SK-N-SH (cell line): Measurements from ENCODE around the gene SH3PXD2A. TPM values are rescaled to one million over a fixed set of nuclear protein-coding genes. Genes with fewer than 3 reads are reported as not detected.

Source experiments
- CTCF ChIA-PET: fragments of 300-600, 350-600 bp; formaldehyde crosslinking; extraction: SDS; loops from one replicate; lab custom pipeline; 2021; lab: Yijun Ruan, JAX
- POLR2A ChIA-PET: fragments of 350-600 bp; sonication (Branson Sonifier 250); formaldehyde crosslinking; extraction: SDS; loops from one replicate; lab custom pipeline; 2020; ENCODE audit warnings: antibody characterized with exemption, inconsistent platforms; lab: Yijun Ruan, JAX
- DNase-seq: peaks from one replicate; pipeline ENCODE4 v3.0.0; 2012
- H2AFZ ChIP-seq: fragments of 200-600 bp; sonication (generic); 2 replicates; pipeline ENCODE4 v1.8.1; 2016; ENCODE audit warnings: antibody characterized with exemption, mild to moderate bottlenecking, low read depth
- H3F3A ChIP-seq: fragments of 200-600 bp; sonication (generic); replicated peaks from 2 replicates; pipeline ENCODE3; 2016; ENCODE audit warnings: antibody characterized with exemption, mild to moderate bottlenecking; ENCODE audit not compliant: insufficient read depth
- H3K27ac ChIP-seq, 2 experiments: fragments of 200-500 bp in 1 of 2; fragments of 200-600 bp in 1 of 2; sonication (Bioruptor generic) in 1 of 2; sonication (generic), shearing (Covaris generic) in 1 of 2; 2 replicates each; pipeline versions ENCODE4 v1.5.1 to v1.6.1; 2014 to 2016; ENCODE audit warnings: low read depth in 2 of 2, inconsistent platforms in 1 of 2, low read length in 1 of 2, mild to moderate bottlenecking in 1 of 2, mixed read lengths in 1 of 2
- H3K27me3 ChIP-seq: fragments of 200-600 bp; sonication (generic), shearing (Covaris generic); 2 replicates; pipeline ENCODE4 v1.6.1; 2016; ENCODE audit warnings: mixed run types; ENCODE audit not compliant: insufficient read depth
- H3K36me3 ChIP-seq, 2 experiments: fragments of 200-500 bp in 1 of 2; fragments of 200-600 bp in 1 of 2; sonication (Bioruptor generic) in 1 of 2; sonication (generic) in 1 of 2; replicated peaks in 1 of 2; 2 replicates each; pipeline versions ENCODE3 to v1.5.1; 2014 to 2016; ENCODE audit warnings: low read length in 1 of 2, mild to moderate bottlenecking in 1 of 2; ENCODE audit not compliant: insufficient read depth in 2 of 2, control insufficient read depth in 1 of 2
- H3K4me1 ChIP-seq, 2 experiments: fragments of 200-500 bp in 1 of 2; fragments of 200-600 bp in 1 of 2; sonication (Bioruptor generic) in 1 of 2; sonication (generic), shearing (Covaris generic) in 1 of 2; 2 replicates each; pipeline versions ENCODE4 v1.5.1 to v1.6.1; 2014 to 2016; ENCODE audit warnings: low read depth in 1 of 2, low read length in 1 of 2, mixed run types in 1 of 2; ENCODE audit not compliant: insufficient read depth in 2 of 2, control insufficient read depth in 1 of 2
- H3K4me2 ChIP-seq: fragments of 200-600 bp; sonication (generic), shearing (Covaris generic); 2 replicates; pipeline ENCODE4 v1.6.1; 2017; ENCODE audit warnings: mixed run types
- H3K4me3 ChIP-seq, 2 experiments: fragments of 200-500 bp in 1 of 2; fragments of 200-600 bp in 1 of 2; sonication (Bioruptor generic) in 1 of 2; sonication (generic), shearing (Covaris generic) in 1 of 2; 2 replicates each; pipeline versions ENCODE4 v1.5.1 to v1.8.1; 2014 to 2016; ENCODE audit warnings: low read depth in 2 of 2, inconsistent platforms in 1 of 2, low read length in 1 of 2, mild to moderate bottlenecking in 1 of 2, mixed read lengths in 1 of 2, moderate library complexity in 1 of 2
- H3K79me2 ChIP-seq: fragments of 200-600 bp; sonication (generic); 2 replicates; pipeline ENCODE4 v1.8.1; 2017; ENCODE audit warnings: mild to moderate bottlenecking; ENCODE audit not compliant: insufficient read depth
- H3K9ac ChIP-seq: fragments of 200-600 bp; sonication (generic); 2 replicates; pipeline ENCODE4 v1.6.1; 2017; ENCODE audit warnings: mixed run types
- H3K9me2 ChIP-seq: fragments of 200-600 bp; sonication (generic); 2 replicates; pipeline ENCODE4 v1.6.1; 2017; ENCODE audit warnings: mixed run types
- H3K9me3 ChIP-seq: fragments of 200-600 bp; sonication (generic); 2 replicates; pipeline ENCODE4 v1.6.1; 2017; ENCODE audit warnings: mixed run types, mild to moderate bottlenecking, moderate library complexity
- H4K20me1 ChIP-seq: fragments of 200-600 bp; sonication (generic); 2 replicates; pipeline ENCODE4 v1.6.1; 2017; ENCODE audit warnings: mild to moderate bottlenecking, mixed run types; ENCODE audit not compliant: insufficient read depth
- EZH2phosphoT487 ChIP-seq: fragments of 200-600 bp; sonication (generic); IDR thresholded peaks from 2 replicates; pipeline ENCODE4 v1.6.1; 2017; ENCODE audit warnings: low read depth, mixed run types, mild to moderate bottlenecking, antibody characterized with exemption, moderate library complexity, borderline replicate concordance
- FOXJ3 ChIP-seq: sonication (generic); formaldehyde crosslinking; IDR thresholded peaks from 2 replicates; pipeline ENCODE4 v1.5.1; 2020; ENCODE audit warnings: mild to moderate bottlenecking, missing genetic modification reagents
- FOXM1 ChIP-seq: IDR thresholded peaks from 2 replicates; pipeline ENCODE4 v1.4.0; 2012; ENCODE audit warnings: low read depth, mild to moderate bottlenecking
- GATA2 ChIP-seq: sonication (generic); formaldehyde crosslinking; IDR thresholded peaks from 2 replicates; pipeline ENCODE4 v1.5.0; 2020; ENCODE audit warnings: mild to moderate bottlenecking, missing genetic modification reagents
- JUND ChIP-seq: IDR thresholded peaks from 2 replicates; pipeline ENCODE4 v1.4.0; 2012
- MEF2A ChIP-seq: IDR thresholded peaks from 2 replicates; pipeline ENCODE4 v1.4.0; 2012; ENCODE audit warnings: low read depth, borderline replicate concordance
- PBX3 ChIP-seq: IDR thresholded peaks from 2 replicates; pipeline ENCODE4; 2012
- RCOR1 ChIP-seq: fragments of 150-350 bp; IDR thresholded peaks from 2 replicates; pipeline ENCODE4 v1.6.1; 2017; ENCODE audit warnings: antibody characterized with exemption, low read length
- TCF12 ChIP-seq: IDR thresholded peaks from 2 replicates; pipeline ENCODE4 v1.4.0; 2012
- TEAD4 ChIP-seq: IDR thresholded peaks from 2 replicates; pipeline ENCODE4 v1.4.0; 2012; ENCODE audit warnings: mild to moderate bottlenecking, borderline replicate concordance; ENCODE audit not compliant: insufficient read depth
- USF1 ChIP-seq: IDR thresholded peaks from 2 replicates; pipeline ENCODE4 v1.4.0; 2012; ENCODE audit warnings: low read depth, borderline replicate concordance
- ZBTB33 ChIP-seq: IDR thresholded peaks from 2 replicates; pipeline ENCODE4 v1.4.0; 2012; ENCODE audit warnings: low read depth, borderline replicate concordance
- WGBS: methylation state at CpG from one replicate; pipeline ENCODE4 v1.1.6; 2017; ENCODE audit warnings: low lambda C conversion rate; 5-methylcytosine and 5-hydroxymethylcytosine counted together
- polyA plus RNA-seq, 3 experiments: library from polyadenylated mRNA; depleted of rRNA; stranded (reverse); fragments of >200 nt; gene quantifications; 2 replicates each; pipeline ENCODE4 v1.2.3, GENCODE V29; 2012
- TF ChIP-seq, protein P1 (sequence below): IDR thresholded peaks from 2 replicates; pipeline ENCODE4 v1.6.1; 2012; ENCODE audit warnings: mild to moderate bottlenecking, low read depth, low read length, moderate library complexity

SH3PXD2A gene
- polyA plus RNA-seq, 1 of the 3 experiments (the other 2 are of a cell fraction): 2.5 TPM

DNA sequence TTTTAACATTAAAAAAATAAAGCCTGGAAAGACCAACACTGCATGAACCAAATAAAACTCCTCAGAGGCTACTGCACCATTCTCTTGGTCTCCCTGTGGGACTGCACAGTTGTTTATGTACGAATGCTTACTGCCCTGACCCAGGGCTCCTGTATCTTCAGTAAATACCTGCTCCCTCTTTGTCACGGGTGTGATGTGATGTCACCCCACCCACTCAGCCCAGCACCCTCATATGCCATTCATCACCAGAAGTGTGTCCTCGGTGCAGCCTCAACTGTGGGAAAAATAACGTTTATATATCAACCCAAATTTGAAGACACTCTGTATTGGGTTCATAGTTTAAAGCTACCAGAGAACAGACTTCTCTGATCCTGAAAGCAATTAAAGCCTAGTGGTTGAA, 14.0 kb upstream of the SH3PXD2A start:
- CTCF ChIA-PET: interaction anchor here (1.5 to 2.2 kb wide), 3 partner anchors 12 to 157 kb away, joined by 5 to 8 read pairs (median 6); no protein-coding TSS in a partner anchor
- WGBS: 81% methylated on average over 4 of the region's 4 CpGs
- peaks cover 0 to 13% of the 10 kb centered on the region in 2 experiments; a peak in 2 of 4 replicates for H3K4me1 ChIP-seq
- no peak overlapping the region for H3K9ac ChIP-seq
- DNase-seq: no peak
- H3K36me3 ChIP-seq: no peaks in the 10 kb centered on the region
- POLR2A ChIA-PET: no interaction called here
- H3K27ac ChIP-seq: no peak overlapping the region
- H3F3A ChIP-seq: no peaks in the 10 kb centered on the region
- no peak for TF ChIP-seq FOXJ3 (CRISPR knock-in tag)
- TF ChIP-seq ZBTB33: no peak
- TF ChIP-seq JUND: no peak
- TF ChIP-seq TEAD4: no peak
- TF ChIP-seq USF1: no peak
- TF ChIP-seq, protein P1, sequence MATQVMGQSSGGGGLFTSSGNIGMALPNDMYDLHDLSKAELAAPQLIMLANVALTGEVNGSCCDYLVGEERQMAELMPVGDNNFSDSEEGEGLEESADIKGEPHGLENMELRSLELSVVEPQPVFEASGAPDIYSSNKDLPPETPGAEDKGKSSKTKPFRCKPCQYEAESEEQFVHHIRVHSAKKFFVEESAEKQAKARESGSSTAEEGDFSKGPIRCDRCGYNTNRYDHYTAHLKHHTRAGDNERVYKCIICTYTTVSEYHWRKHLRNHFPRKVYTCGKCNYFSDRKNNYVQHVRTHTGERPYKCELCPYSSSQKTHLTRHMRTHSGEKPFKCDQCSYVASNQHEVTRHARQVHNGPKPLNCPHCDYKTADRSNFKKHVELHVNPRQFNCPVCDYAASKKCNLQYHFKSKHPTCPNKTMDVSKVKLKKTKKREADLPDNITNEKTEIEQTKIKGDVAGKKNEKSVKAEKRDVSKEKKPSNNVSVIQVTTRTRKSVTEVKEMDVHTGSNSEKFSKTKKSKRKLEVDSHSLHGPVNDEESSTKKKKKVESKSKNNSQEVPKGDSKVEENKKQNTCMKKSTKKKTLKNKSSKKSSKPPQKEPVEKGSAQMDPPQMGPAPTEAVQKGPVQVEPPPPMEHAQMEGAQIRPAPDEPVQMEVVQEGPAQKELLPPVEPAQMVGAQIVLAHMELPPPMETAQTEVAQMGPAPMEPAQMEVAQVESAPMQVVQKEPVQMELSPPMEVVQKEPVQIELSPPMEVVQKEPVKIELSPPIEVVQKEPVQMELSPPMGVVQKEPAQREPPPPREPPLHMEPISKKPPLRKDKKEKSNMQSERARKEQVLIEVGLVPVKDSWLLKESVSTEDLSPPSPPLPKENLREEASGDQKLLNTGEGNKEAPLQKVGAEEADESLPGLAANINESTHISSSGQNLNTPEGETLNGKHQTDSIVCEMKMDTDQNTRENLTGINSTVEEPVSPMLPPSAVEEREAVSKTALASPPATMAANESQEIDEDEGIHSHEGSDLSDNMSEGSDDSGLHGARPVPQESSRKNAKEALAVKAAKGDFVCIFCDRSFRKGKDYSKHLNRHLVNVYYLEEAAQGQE: no peak
- no peak for TF ChIP-seq RCOR1
- no peaks in the 10 kb centered on the region for H3K79me2 ChIP-seq
- no peak overlapping the region for H3K4me2 ChIP-seq
- H2AFZ ChIP-seq: no peak overlapping the region
- no peaks in the 10 kb centered on the region for H3K27me3 ChIP-seq
- no peak overlapping the region for H3K4me3 ChIP-seq
- H3K9me3 ChIP-seq: peaks cover 8% of the 10 kb centered on the region; the same call in 1 of the 2 replicates
- no peaks in the 10 kb centered on the region for H4K20me1 ChIP-seq
- no peaks in the 10 kb centered on the region for H3K9me2 ChIP-seq

DNA sequence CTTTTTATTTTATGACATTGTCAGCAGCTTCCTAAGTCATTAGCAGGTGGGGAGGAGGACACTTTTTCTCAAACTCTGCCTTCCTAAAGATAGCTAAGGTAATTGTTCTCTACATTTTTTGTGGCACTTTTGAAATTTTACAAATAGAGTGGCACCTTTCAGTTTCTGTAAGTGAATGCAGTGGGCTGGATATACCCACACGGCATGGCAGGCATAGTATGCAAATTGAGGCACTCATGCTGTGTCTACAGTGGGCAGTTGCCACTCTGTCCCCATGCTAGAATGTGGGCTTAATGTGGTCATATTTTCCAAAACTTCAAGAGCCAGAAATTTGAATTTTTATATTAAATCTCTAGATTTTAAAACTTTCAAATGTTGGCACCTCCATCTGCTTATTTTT, 12.8 kb upstream of the SH3PXD2A start:
- H3K36me3 ChIP-seq: no peaks in the 10 kb centered on the region
- peaks cover 8% of the 10 kb centered on the region; the same call in 1 of the 2 replicates for H3K9me3 ChIP-seq
- no peak overlapping the region for H3K9ac ChIP-seq
- no peak overlapping the region for H3K27ac ChIP-seq
- ChIA-PET POLR2A (no interaction called here), CTCF (interaction anchor here (0.7 to 2.2 kb wide), 4 partner anchors 10 to 16 kb away, joined by 3 to 8 read pairs (median 5); no protein-coding TSS in a partner anchor)
- no peak overlapping the region for H2AFZ ChIP-seq
- H3F3A ChIP-seq: no peaks in the 10 kb centered on the region
- H3K9me2 ChIP-seq: no peaks in the 10 kb centered on the region
- no peak overlapping the region for H3K4me3 ChIP-seq
- no peak overlapping the region for H3K4me2 ChIP-seq
- TF ChIP-seq PBX3 (no peak), ZBTB33 (no peak), TEAD4 (no peak), GATA2 (CRISPR knock-in tag) (no peak), FOXM1 (no peak), EZH2phosphoT487 (no peak), MEF2A (no peak), TCF12 (no peak), RCOR1 (no peak)
- no peaks in the 10 kb centered on the region for H3K27me3 ChIP-seq
- no peak for DNase-seq
- H4K20me1 ChIP-seq: no peaks in the 10 kb centered on the region
- WGBS: 91% methylated on average over 1 of the region's 1 CpG
- H3K4me1 ChIP-seq: peaks cover 0 to 6% of the 10 kb centered on the region in 2 experiments; a peak in 1 of 4 replicates
- no peaks in the 10 kb centered on the region for H3K79me2 ChIP-seq
